Stomach (tissue), 9 donors: ENCODE measurements around the gene PLS1. TPM values are rescaled to one million over a fixed set of nuclear protein-coding genes. Genes with fewer than 3 reads are reported as not detected.

ENCODE experiments used
- DNase-seq, 2 donors: peaks; one replicate each; pipeline versions ENCODE4 v3.0.0 to v3.0.0-alpha.2; 2013 to 2019
- H3K27ac ChIP-seq, 5 donors: fragments of 200-600 bp in 4 of 5; sonication (generic) in 4 of 5; one replicate each; pipeline ENCODE4 v1.5.1; 2013 to 2019; ENCODE audit warnings: mild to moderate bottlenecking in 1 of 5, moderate library complexity in 1 of 5
- H3K27me3 ChIP-seq, 3 donors: fragments of 200-600 bp; sonication (generic); one replicate each; pipeline ENCODE4 v1.5.1; 2017 to 2019; ENCODE audit warnings: mixed run types in 1 of 3
- H3K36me3 ChIP-seq, 4 donors: fragments of 200-600 bp; sonication (generic); 1 replicate in 3 of 4; 2 replicates in 1 of 4; pipeline ENCODE4 v1.5.1; 2016 to 2019
- H3K4me1 ChIP-seq, 4 donors: fragments of 200-600 bp; sonication (generic); one replicate each; pipeline ENCODE4 v1.5.1; 2016 to 2019
- H3K4me3 ChIP-seq, 4 donors: fragments of 200-600 bp; sonication (generic) in 3 of 4; one replicate each; pipeline ENCODE4 v1.5.1; 2016 to 2019; ENCODE audit warnings: mild to moderate bottlenecking in 1 of 4
- H3K9me3 ChIP-seq, 4 donors: fragments of 200-600 bp; sonication (generic); one replicate each; pipeline ENCODE4 v1.5.1; 2016 to 2019
- EP300 ChIP-seq: sonication (generic); formaldehyde crosslinking; IDR thresholded peaks from one replicate; pipeline ENCODE4 v1.6.1; 2017; ENCODE audit warnings: antibody characterized with exemption
- POLR2A ChIP-seq, 4 donors: fragments of 450-650 bp; IDR thresholded peaks; one replicate each; pipeline ENCODE4 v1.6.1; 2016; ENCODE audit warnings: antibody characterized with exemption in 4 of 4, control low read depth in 2 of 4, mild to moderate bottlenecking in 1 of 4, moderate library complexity in 1 of 4
- POLR2AphosphoS5 ChIP-seq, 3 donors: sonication (generic); formaldehyde crosslinking; IDR thresholded peaks; one replicate each; pipeline ENCODE4 v1.6.1; 2016; ENCODE audit warnings: antibody characterized with exemption in 3 of 3
- WGBS, 5 donors: extraction: QIAGEN DNeasy Blood & Tissue Kit in 3 of 5; methylation state at CpG; one replicate each; pipeline versions ENCODE4 v1.1.5 to v1.1.7; 2013 to 2018; 5-methylcytosine and 5-hydroxymethylcytosine counted together
- intact Hi-C: fragments of 100-400 bp; cut with DNase I; formaldehyde crosslinking; loops from one replicate; pipeline ENCODE4 v1.15.1; 2023; ENCODE audit warnings: low total_unique reads
- polyA plus RNA-seq, 3 donors: library from polyadenylated mRNA; stranded (reverse); fragments of 200-250 nt; gene quantifications; one replicate each; pipeline ENCODE4 v1.2.3, GENCODE V29; 2013
- total RNA-seq, 5 donors: library from RNA; depleted of rRNA; stranded (reverse); fragments of >200 nt; gene quantifications; one replicate each; pipeline versions ENCODE4 v1.1.0 to v1.2.3, GENCODE V29; 2014 to 2016
- TF ChIP-seq, protein P1 (sequence below), 7 experiments: fragments of 450-650 bp in 4 of 7; fragments of 200-600 bp in 3 of 7; sonication (generic) in 3 of 7; IDR thresholded peaks; one replicate each; pipeline ENCODE4 v1.5.1; 2016 to 2019; ENCODE audit warnings: antibody characterized with exemption in 7 of 7, control low read depth in 2 of 7, mild to moderate bottlenecking in 1 of 7
- donor health status: healthy with polysubstance abuse.
- donor health status: Bipolar disorder and iron deficiency.
- donor health status: healthy.

PLS1 gene
- total and polyA plus RNA-seq, 8 donors, result 5.2 to 79.1 (median 19.3) TPM

- H3K4me3 ChIP-seq, result no peak overlapping the region
- no peak for DNase-seq
- H3K27ac ChIP-seq, result no peak overlapping the region
- H3K27me3 ChIP-seq, result no peaks in the 10 kb centered on the region
- TF ChIP-seq, protein P1, sequence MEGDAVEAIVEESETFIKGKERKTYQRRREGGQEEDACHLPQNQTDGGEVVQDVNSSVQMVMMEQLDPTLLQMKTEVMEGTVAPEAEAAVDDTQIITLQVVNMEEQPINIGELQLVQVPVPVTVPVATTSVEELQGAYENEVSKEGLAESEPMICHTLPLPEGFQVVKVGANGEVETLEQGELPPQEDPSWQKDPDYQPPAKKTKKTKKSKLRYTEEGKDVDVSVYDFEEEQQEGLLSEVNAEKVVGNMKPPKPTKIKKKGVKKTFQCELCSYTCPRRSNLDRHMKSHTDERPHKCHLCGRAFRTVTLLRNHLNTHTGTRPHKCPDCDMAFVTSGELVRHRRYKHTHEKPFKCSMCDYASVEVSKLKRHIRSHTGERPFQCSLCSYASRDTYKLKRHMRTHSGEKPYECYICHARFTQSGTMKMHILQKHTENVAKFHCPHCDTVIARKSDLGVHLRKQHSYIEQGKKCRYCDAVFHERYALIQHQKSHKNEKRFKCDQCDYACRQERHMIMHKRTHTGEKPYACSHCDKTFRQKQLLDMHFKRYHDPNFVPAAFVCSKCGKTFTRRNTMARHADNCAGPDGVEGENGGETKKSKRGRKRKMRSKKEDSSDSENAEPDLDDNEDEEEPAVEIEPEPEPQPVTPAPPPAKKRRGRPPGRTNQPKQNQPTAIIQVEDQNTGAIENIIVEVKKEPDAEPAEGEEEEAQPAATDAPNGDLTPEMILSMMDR (IDR thresholded peaks at IDR 0.05), result no peak
- TF ChIP-seq EP300 (no peak), POLR2AphosphoS5 (IDR thresholded peaks at IDR 0.05) (no peak), POLR2A (IDR thresholded peaks at IDR 0.05) (no peak)
- intact Hi-C loops, result no loop called here
- H3K36me3 ChIP-seq, result peaks cover 0 to 11% (median 10%) of the 10 kb centered on the region in 4 donors
- peaks cover 11 to 43% (median 27%) of the 10 kb centered on the region in 4 donors for H3K4me1 ChIP-seq
- WGBS, 5 donors, result 44 to 65% (median 59%) methylated on average over 1 of the region's 1 CpG
- H3K9me3 ChIP-seq, result no peaks in the 10 kb centered on the region
Observed at GRCh38 chr3:142574665-142575064, 21.5 kb upstream of the PLS1 start.

DNA sequence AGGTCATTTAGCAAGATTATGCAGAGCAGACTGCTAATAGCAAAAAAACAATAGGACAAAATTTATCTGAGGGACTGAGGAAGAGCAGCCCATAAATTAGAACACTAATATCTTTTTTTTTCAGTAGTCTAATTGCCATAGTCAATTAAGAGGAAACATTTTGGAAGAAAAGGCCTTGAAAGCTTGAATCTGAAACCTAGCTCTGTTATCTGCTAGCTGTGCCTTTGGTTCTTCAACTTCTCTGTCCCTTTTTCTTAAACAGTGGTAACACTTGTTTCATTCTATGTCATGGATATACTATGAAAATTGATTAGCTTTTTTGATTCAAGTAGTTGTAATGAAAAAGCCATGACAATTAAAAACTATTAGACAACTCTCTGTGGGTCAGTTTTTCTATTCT, 19.4 kb upstream of the PLS1 start:
- Histone ChIP-seq H3K27ac (no peak overlapping the region), H3K4me3 (no peak overlapping the region), H3K9me3 (no peaks in the 10 kb centered on the region), H3K27me3 (no peaks in the 10 kb centered on the region), H3K4me1 (peaks cover 12 to 48% (median 29%) of the 10 kb centered on the region in 4 donors), H3K36me3 (no peaks in the 10 kb centered on the region)
- TF ChIP-seq, protein P1 (IDR thresholded peaks at IDR 0.05), result no peak
- TF ChIP-seq POLR2A (IDR thresholded peaks at IDR 0.05), result no peak
- no peak for TF ChIP-seq EP300
- TF ChIP-seq POLR2AphosphoS5 (IDR thresholded peaks at IDR 0.05), result no peak
- no peak for DNase-seq
- intact Hi-C loops, result no loop called here

DNA sequence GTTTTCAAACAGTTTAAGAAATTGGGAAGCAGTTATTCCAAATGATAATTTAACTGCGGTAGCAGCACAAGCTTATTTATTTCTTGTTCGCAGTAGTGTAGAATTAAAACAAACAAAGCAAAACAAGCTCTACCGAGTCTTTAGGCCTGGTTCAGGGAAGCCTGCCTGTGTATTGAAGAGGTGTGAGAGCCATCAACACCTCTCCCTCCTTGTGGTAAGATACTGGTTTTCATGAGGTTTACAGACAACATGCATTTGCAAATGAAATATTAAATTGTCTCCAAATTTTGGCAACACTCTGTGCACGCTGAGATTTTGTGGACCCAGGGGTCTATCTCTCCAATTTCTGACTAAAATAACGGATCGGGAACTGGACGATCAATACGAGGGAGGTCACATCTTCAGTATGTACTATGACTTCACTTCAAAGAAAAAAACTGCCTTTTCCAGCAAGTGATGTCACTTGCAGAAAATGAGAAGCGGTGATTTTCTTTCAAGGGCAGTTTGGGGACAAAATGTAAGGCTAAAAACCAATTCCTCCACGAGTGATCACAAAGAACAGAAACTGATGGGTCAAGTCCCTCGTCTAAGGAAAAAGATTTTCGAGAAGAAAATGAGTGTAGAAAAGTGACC, 18.4 kb upstream of the PLS1 start:
- Histone ChIP-seq H3K4me3 (peak overlapping the region; percentile 68 to 94 (median 89)), H3K27ac (peak overlapping the region in 4 of 5 donors; percentile 95 to 97 (median 96)), H3K9me3 (no peaks in the 10 kb centered on the region), H3K4me1 (peaks cover 12 to 48% (median 29%) of the 10 kb centered on the region in 4 donors), H3K27me3 (no peaks in the 10 kb centered on the region), H3K36me3 (no peaks in the 10 kb centered on the region)
- WGBS, 5 donors, result 2 to 6% (median 3%) methylated on average over 12 of the region's 12 CpGs
- TF ChIP-seq EP300 (no peak), POLR2AphosphoS5 (IDR thresholded peaks at IDR 0.05) (no peak), POLR2A (IDR thresholded peaks at IDR 0.05) (no peak)
- TF ChIP-seq, protein P1 (IDR thresholded peaks at IDR 0.05), result no peak
- intact Hi-C loops, result no loop called here
- DNase-seq, result no peak

DNA sequence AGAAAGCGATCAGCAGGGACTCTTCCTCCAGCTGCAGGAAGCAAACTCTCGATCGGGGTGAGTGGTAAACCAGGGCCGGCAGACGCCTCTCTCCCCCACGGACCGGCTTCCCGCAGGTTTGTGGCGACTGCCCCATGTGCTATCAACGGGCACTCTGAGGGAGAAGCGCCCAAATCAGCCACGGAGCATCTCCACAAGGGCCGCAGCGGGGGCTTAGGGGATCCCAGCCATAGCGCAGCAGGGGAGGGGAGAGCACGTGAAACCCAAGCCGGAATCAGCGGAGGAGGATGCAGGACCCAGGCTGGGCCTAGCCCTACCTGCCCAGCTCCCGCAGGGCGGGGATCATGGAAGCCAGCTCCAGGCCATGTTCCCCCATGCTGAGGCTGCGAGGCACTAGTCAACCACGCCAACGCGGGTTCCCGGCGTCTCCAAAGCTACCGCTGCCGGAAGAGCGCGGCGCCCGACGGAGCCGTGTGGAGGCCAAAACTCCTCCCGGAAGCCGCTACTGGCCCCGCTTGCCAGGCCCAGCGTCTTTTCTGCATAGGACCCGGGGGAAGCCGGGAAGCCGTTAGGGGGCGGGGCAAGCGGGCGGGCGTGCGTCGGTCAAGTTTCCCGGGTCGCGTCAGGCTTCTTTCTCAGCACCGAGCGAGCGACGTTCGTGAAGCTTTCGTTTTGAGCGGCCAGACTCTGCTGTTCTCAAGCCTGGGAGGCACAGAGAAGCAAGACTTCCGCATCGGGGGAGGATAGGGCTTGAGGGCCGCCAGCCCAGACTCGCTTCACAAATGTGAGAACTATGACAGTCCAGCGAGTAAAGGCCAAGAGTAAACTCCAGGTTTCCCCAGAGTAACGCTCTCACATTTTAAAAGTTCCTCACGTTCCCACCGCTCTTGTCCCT, 17.6 kb upstream of the PLS1 start, which contains the start of gene ATR:
ATR (minus strand) TSS at position 405 of the 895 bp plus-strand sequence; CDS start at position 376, 29 bp downstream.
- WGBS, 5 donors, result 0 to 1% (median 1%) methylated on average over 47 to 65 of the region's 65 CpGs
- Histone ChIP-seq H3K27me3 (peaks cover 0 to 4% (median 0%) of the 10 kb centered on the region in 3 donors), H3K4me3 (peak within 1 kb of the TSS; percentile 68 to 94 (median 89)), H3K36me3 (no peaks in the 10 kb centered on the region), H3K27ac (peak within 1 kb of the TSS; percentile 90 to 97 (median 95)), H3K9me3 (no peaks in the 10 kb centered on the region), H3K4me1 (peaks cover 12 to 48% (median 29%) of the 10 kb centered on the region in 4 donors)
- DNase-seq, result peak; percentile 98 to 99
- intact Hi-C loops, result no loop called here
- TF ChIP-seq POLR2A (IDR thresholded peaks at IDR 0.05) (peak in 2 of 4 donors; percentile 49 to 71), EP300 (peak; percentile 17), POLR2AphosphoS5 (IDR thresholded peaks at IDR 0.05) (peak; percentile 88 to 96 (median 92))
- TF ChIP-seq, protein P1 (IDR thresholded peaks at IDR 0.05), result peak in 2 of 7 experiments; percentile 7 to 15
